ENCODE results near the gene TENT5C. TPM values are rescaled to one million over a fixed set of nuclear protein-coding genes. Genes with fewer than 3 reads are reported as not detected.
A peak's percentile ranks its signal among the peaks of the same experiment; 100 is the strongest.
"Not testable (repeated sequence)": the region's sequence is repeated elsewhere in the genome, so short reads cannot be mapped to it uniquely, and the experiment has no call there.

The TENT5C gene
- total and polyA plus RNA-seq, 2 of the 8 experiments (the other 6 are each of a cell fraction or from before 2014, with no cell fraction given): 0.38 to 0.99 TPM

DNA sequence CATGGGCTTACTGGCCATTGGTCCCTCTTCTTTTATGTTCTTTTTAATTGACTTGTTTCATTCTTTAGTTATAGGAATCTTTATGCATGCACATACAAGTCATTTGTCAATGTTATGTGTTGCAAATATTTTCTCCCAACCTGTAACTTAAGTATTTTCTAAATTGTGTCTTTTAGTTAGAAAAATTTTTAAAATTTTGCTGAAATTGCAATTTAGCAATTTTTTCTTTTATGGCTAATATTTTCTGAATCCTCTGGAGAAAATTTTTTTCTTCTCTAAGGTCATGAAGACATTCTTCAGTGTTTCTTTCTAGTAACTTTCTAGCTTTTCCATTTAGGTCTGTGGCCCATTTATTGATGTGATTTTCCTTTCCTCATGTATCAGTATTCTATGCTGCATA, 48.9 kb upstream of the TENT5C start:
- no peak overlapping the region for H3K56ac ChIP-seq (replicated peaks; ENCODE audit: insufficient read length, low read depth, low read length)
- H3K4me2 ChIP-seq (ENCODE audit: insufficient read depth in 1 of 2, low read depth in 2 of 2, low read length in 2 of 2): no peak overlapping the region
- no peak overlapping the region for H3K23ac ChIP-seq (ENCODE audit: insufficient read length)
- H2BK120ac ChIP-seq (replicated peaks; ENCODE audit: low read depth, low read length): no peak overlapping the region
- no peak overlapping the region for H3K14ac ChIP-seq (ENCODE audit: insufficient read length)
- H4K8ac ChIP-seq (ENCODE audit: extremely low read depth, insufficient read depth, low read length): no peak overlapping the region
- H2AFZ ChIP-seq (ENCODE audit: low read length): no peak overlapping the region
- no peak overlapping the region for H2BK20ac ChIP-seq (ENCODE audit: low read length)
- no peak overlapping the region for H3K4ac ChIP-seq (replicated peaks; ENCODE audit: insufficient read length, low read depth, low read length)
- no peak overlapping the region for H2BK15ac ChIP-seq (ENCODE audit: low read length)
- no peaks in the 10 kb centered on the region for H3K27me3 ChIP-seq (replicated peaks in 1 of 4; ENCODE audit: control insufficient read depth in 3 of 4, extremely low read depth in 1 of 4, insufficient read depth in 3 of 4, low read length in 3 of 4)
- H3K4me3 ChIP-seq (ENCODE audit: extremely low read depth in 1 of 4, insufficient read depth in 2 of 4, low read depth in 3 of 4, low read length in 4 of 4): no peak overlapping the region
- ChIA-PET CTCF (ENCODE audit: partially characterized antibody) (interaction anchor here (1.4 kb wide), 1 partner anchor 11 kb away, joined by 3 read pairs; no protein-coding TSS in a partner anchor), POLR2A (ENCODE audit: partially characterized antibody) (no interaction called here)
- no peaks in the 10 kb centered on the region for H3K23me2 ChIP-seq (ENCODE audit: low read depth, low read length)
- no peak for FAIRE-seq
- H3K4me1 ChIP-seq (replicated peaks in 1 of 4; ENCODE audit: control insufficient read depth in 3 of 4, insufficient read depth in 4 of 4, low read length in 3 of 4): no peaks in the 10 kb centered on the region
- TF ChIP-seq MAFK (IDR thresholded peaks at IDR 0.05; ENCODE audit: low read depth, low read length) (0 out of 2 replicates have a peak, but pooled peaks have one; percentile 22), BRCA1 (IDR thresholded peaks at IDR 0.05; ENCODE audit: low read depth, low read length) (no peak)
- no peak overlapping the region for H3K18ac ChIP-seq (ENCODE audit: extremely low read depth, low read length)
- H3K79me2 ChIP-seq (ENCODE audit: control insufficient read depth in 1 of 2, insufficient read depth in 2 of 2, low read length in 2 of 2): no peaks in the 10 kb centered on the region
- no peak overlapping the region for H2AK5ac ChIP-seq (ENCODE audit: low read depth, low read length)
- no peaks in the 10 kb centered on the region for H3K79me1 ChIP-seq (ENCODE audit: low read depth, low read length)
- no peak overlapping the region for H3K9ac ChIP-seq (replicated peaks in 1 of 4; ENCODE audit: extremely low read depth in 1 of 4, low read depth in 3 of 4, low read length in 3 of 4)
- H2BK5ac ChIP-seq (ENCODE audit: low read depth, low read length): no peak overlapping the region
- H2BK12ac ChIP-seq (ENCODE audit: low read depth, low read length): no peak overlapping the region
- no peak for DNase-seq (ENCODE audit: low read depth in 1 of 2, low spot score in 2 of 2)
- H3K27ac ChIP-seq (ENCODE audit: low read depth, low read length): no peak overlapping the region
- no peak overlapping the region for H4K5ac ChIP-seq (ENCODE audit: insufficient read length, low read depth, low read length)
- H4K91ac ChIP-seq (replicated peaks; ENCODE audit: insufficient read length, low read length): no peak overlapping the region
- H4K20me1 ChIP-seq (replicated peaks in 1 of 2; ENCODE audit: control insufficient read depth in 1 of 2, insufficient read depth in 2 of 2, low read length in 2 of 2): no peaks in the 10 kb centered on the region
- peaks cover 4 to 11% of the 10 kb centered on the region in 2 experiments; a peak in 2 of 4 replicates for H3K9me3 ChIP-seq (ENCODE audit: insufficient read depth in 2 of 2, low read depth in 1 of 2, low read length in 1 of 2)
- no peaks in the 10 kb centered on the region for H3K36me3 ChIP-seq (ENCODE audit: control insufficient read depth in 2 of 4, insufficient read depth in 4 of 4, low read length in 3 of 4)

DNA sequence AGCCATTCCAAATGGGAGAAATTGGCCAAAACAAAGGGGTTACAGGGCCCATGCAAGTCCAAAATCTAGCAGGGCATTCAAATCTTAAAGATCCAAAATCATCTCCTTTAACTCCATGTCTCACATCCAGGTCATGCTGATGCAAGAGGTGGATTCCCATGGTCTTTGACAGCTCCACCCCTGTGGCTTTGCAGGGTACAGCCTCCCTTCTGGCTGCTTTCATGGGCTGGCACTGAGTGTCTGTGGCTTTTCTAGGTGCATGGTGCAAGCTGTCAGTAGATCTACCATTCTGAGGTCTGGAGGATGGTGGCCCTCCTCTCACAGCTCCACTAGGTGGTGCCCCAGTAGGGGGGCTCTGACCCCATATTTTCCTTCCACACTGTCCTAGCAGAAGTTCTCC, 47.4 kb upstream of the TENT5C start:
- H3K4me1 ChIP-seq (replicated peaks in 1 of 4; ENCODE audit: control insufficient read depth in 3 of 4, insufficient read depth in 4 of 4, low read length in 3 of 4); H2AFZ ChIP-seq (ENCODE audit: low read length); H3K14ac ChIP-seq (ENCODE audit: insufficient read length); H3K4me2 ChIP-seq (ENCODE audit: insufficient read depth in 1 of 2, low read depth in 2 of 2, low read length in 2 of 2); H3K23ac ChIP-seq (ENCODE audit: insufficient read length); H3K18ac ChIP-seq (ENCODE audit: extremely low read depth, low read length); H3K27ac ChIP-seq (ENCODE audit: low read depth, low read length); H2BK15ac ChIP-seq (ENCODE audit: low read length); H3K4me3 ChIP-seq (ENCODE audit: extremely low read depth in 1 of 4, insufficient read depth in 2 of 4, low read depth in 3 of 4, low read length in 4 of 4); H3K36me3 ChIP-seq (ENCODE audit: control insufficient read depth in 2 of 4, insufficient read depth in 4 of 4, low read length in 3 of 4); H4K91ac ChIP-seq (replicated peaks; ENCODE audit: insufficient read length, low read length); H3K4ac ChIP-seq (replicated peaks; ENCODE audit: insufficient read length, low read depth, low read length); H3K79me2 ChIP-seq (ENCODE audit: control insufficient read depth in 1 of 2, insufficient read depth in 2 of 2, low read length in 2 of 2); H3K23me2 ChIP-seq (ENCODE audit: low read depth, low read length); H4K5ac ChIP-seq (ENCODE audit: insufficient read length, low read depth, low read length); POLR2A ChIA-PET (ENCODE audit: partially characterized antibody); H2BK120ac ChIP-seq (replicated peaks; ENCODE audit: low read depth, low read length); H4K20me1 ChIP-seq (replicated peaks in 1 of 2; ENCODE audit: control insufficient read depth in 1 of 2, insufficient read depth in 2 of 2, low read length in 2 of 2); H3K9ac ChIP-seq (replicated peaks in 1 of 4; ENCODE audit: extremely low read depth in 1 of 4, low read depth in 3 of 4, low read length in 3 of 4); H2BK20ac ChIP-seq (ENCODE audit: low read length); H2BK12ac ChIP-seq (ENCODE audit: low read depth, low read length); FAIRE-seq; H3K56ac ChIP-seq (replicated peaks; ENCODE audit: insufficient read length, low read depth, low read length); H2BK5ac ChIP-seq (ENCODE audit: low read depth, low read length); H2AK5ac ChIP-seq (ENCODE audit: low read depth, low read length); H3K79me1 ChIP-seq (ENCODE audit: low read depth, low read length); H3K27me3 ChIP-seq (replicated peaks in 1 of 4; ENCODE audit: control insufficient read depth in 3 of 4, extremely low read depth in 1 of 4, insufficient read depth in 3 of 4, low read length in 3 of 4); H4K8ac ChIP-seq (ENCODE audit: extremely low read depth, insufficient read depth, low read length): not testable (repeated sequence)
- CTCF ChIA-PET (ENCODE audit: partially characterized antibody): interaction anchor here (0.6 to 1.4 kb wide), 2 partner anchors 16 to 172 kb away, joined by 3 read pairs; no protein-coding TSS in a partner anchor
- peaks cover 4 to 11% of the 10 kb centered on the region in 2 experiments; a peak in 2 of 4 replicates for H3K9me3 ChIP-seq (ENCODE audit: insufficient read depth in 2 of 2, low read depth in 1 of 2, low read length in 1 of 2)
- peak in 1 of 2 experiments; percentile 10 for DNase-seq (ENCODE audit: low read depth in 1 of 2, low spot score in 2 of 2)
